Neural progenitor cell (in vitro differentiated cells): ENCODE measurements around the gene OR14A16.

Experiments used
- EZH2 ChIP-seq: fragments of 200-600 bp; sonication (generic); IDR thresholded peaks from 2 replicates; pipeline ENCODE4 v1.6.1; 2017; ENCODE audit warnings: antibody characterized with exemption, mild to moderate bottlenecking, moderate library complexity
- EZH2phosphoT487 ChIP-seq: fragments of 200-600 bp; sonication (generic); IDR thresholded peaks from 2 replicates; pipeline ENCODE4 v1.6.1; 2017; ENCODE audit warnings: antibody characterized with exemption
- TF ChIP-seq, protein P1 (sequence below): fragments of 200-600 bp; sonication (generic); IDR thresholded peaks from 2 replicates; pipeline ENCODE4 v1.5.1; 2017; ENCODE audit warnings: antibody characterized with exemption, mild to moderate bottlenecking

DNA sequence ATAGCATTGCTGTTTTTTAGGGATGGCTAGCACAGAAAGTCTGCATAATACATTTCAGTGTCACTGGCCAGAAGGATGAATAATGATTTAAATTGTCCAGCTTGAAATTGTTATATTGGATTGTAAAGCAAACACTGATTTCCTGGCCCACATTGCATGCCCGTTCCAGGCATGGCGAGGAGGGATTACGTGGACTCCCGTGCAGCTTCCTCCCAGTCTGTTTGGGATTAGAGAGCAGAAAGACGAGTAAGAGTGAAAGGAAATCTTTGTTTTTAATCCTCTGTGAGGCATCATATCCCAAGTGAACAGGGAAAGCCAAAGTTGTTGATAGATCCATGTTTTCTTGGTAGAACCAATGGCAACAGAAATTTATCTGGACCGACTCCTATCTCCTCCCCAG lies 41.5 kb upstream of the OR14A16 start:
- TF ChIP-seq, protein P1, sequence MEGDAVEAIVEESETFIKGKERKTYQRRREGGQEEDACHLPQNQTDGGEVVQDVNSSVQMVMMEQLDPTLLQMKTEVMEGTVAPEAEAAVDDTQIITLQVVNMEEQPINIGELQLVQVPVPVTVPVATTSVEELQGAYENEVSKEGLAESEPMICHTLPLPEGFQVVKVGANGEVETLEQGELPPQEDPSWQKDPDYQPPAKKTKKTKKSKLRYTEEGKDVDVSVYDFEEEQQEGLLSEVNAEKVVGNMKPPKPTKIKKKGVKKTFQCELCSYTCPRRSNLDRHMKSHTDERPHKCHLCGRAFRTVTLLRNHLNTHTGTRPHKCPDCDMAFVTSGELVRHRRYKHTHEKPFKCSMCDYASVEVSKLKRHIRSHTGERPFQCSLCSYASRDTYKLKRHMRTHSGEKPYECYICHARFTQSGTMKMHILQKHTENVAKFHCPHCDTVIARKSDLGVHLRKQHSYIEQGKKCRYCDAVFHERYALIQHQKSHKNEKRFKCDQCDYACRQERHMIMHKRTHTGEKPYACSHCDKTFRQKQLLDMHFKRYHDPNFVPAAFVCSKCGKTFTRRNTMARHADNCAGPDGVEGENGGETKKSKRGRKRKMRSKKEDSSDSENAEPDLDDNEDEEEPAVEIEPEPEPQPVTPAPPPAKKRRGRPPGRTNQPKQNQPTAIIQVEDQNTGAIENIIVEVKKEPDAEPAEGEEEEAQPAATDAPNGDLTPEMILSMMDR: no peak
- no peak for TF ChIP-seq EZH2
- TF ChIP-seq EZH2phosphoT487: no peak
